GM18502 (cell line): ENCODE data around the gene OTOR.

Source experiments
- ATAC-seq: cut with Tn5 transposase; IDR thresholded peaks from one replicate; pipeline ENCODE4 v1.9.1; 2021; ENCODE audit warnings: mild to moderate bottlenecking; ENCODE audit not compliant: unreplicated experiment, poor library complexity

The OTOR gene

GRCh38 chr20:16748308-16748900 lies at the start of gene OTOR:
OTOR (plus strand) TSS chr20:16748358; CDS start chr20:16748402, 44 bp downstream.
- no peak for ATAC-seq

- no peak for ATAC-seq
These were observed 48.9 kb upstream of the OTOR start for GRCh38 chr20:16699293-16699692.

- ATAC-seq, result peak; percentile 58
These were observed 46.9 kb upstream of the OTOR start for GRCh38 chr20:16701296-16701695.

GRCh38 chr20:16703570-16703969 lies 44.6 kb upstream of the OTOR start:
- ATAC-seq, result no peak

- peak; percentile 55 for ATAC-seq
These were observed 40.5 kb upstream of the OTOR start for GRCh38 chr20:16707674-16708073.

GRCh38 chr20:16708602-16709001 lies 39.6 kb upstream of the OTOR start:
- ATAC-seq, result no peak

GRCh38 chr20:16709017-16709416 lies 39.1 kb upstream of the OTOR start:
- peak; percentile 82 for ATAC-seq

GRCh38 chr20:16710781-16711180 lies 37.4 kb upstream of the OTOR start:
- peak; percentile 68 for ATAC-seq

- ATAC-seq, result no peak
These were observed 36.4 kb upstream of the OTOR start for GRCh38 chr20:16711661-16712258.

- no peak for ATAC-seq
These were observed 35.6 kb upstream of the OTOR start for GRCh38 chr20:16712511-16712947.

- ATAC-seq, result no peak
These were observed 35.1 kb upstream of the OTOR start for GRCh38 chr20:16713066-16713465.

GRCh38 chr20:16714242-16714641 lies 33.9 kb upstream of the OTOR start:
- no peak for ATAC-seq

- no peak for ATAC-seq
These were observed 33.4 kb upstream of the OTOR start for GRCh38 chr20:16714751-16715150.

GRCh38 chr20:16719421-16719820 lies 28.7 kb upstream of the OTOR start:
- ATAC-seq, result no peak

- no peak for ATAC-seq
These were observed 19.1 kb upstream of the OTOR start for GRCh38 chr20:16729080-16729479.

- peak; percentile 99 for ATAC-seq
These were observed 18.3 kb upstream of the OTOR start, which contains the start of gene SNRPB2 for GRCh38 chr20:16729565-16730460. SNRPB2 (plus strand) TSS chr20:16730026; CDS start chr20:16731703, 1,677 bp downstream.

- ATAC-seq, result no peak
These were observed 15.5 kb upstream of the OTOR start for GRCh38 chr20:16732506-16733152.

- ATAC-seq, result no peak
These were observed 7.6 kb upstream of the OTOR start for GRCh38 chr20:16740365-16741072.

GRCh38 chr20:16744178-16744807 lies 3.9 kb upstream of the OTOR start:
- no peak for ATAC-seq

GRCh38 chr20:16745204-16745603 lies 3.0 kb upstream of the OTOR start:
- ATAC-seq, result no peak
